Osteoblast (primary cell): Measurements from ENCODE around the gene ZCCHC24. TPM values are rescaled to one million over a fixed set of nuclear protein-coding genes. Genes with fewer than 3 reads are reported as not detected.

Source experiments
- DNase-seq: peaks from one replicate; pipeline ENCODE4 v3.0.0; 2011; ENCODE audit warnings: low spot score, mixed read lengths; ENCODE audit not compliant: insufficient read length; ENCODE audit errors: missing footprints
- H2AFZ ChIP-seq: 2 replicates; pipeline ENCODE4 v1.6.0; 2011; ENCODE audit warnings: mild to moderate bottlenecking, low read length
- H3K27ac ChIP-seq: 2 replicates; pipeline ENCODE4 v1.5.1; 2011; ENCODE audit warnings: mild to moderate bottlenecking, low read depth, low read length, moderate library complexity
- H3K27me3 ChIP-seq: 2 replicates; pipeline ENCODE4 v1.6.0; 2012; ENCODE audit warnings: mild to moderate bottlenecking, control low read depth, inconsistent platforms, low read length, moderate library complexity; ENCODE audit not compliant: insufficient read depth
- H3K36me3 ChIP-seq: 2 replicates; pipeline ENCODE4 v1.5.1; 2011; ENCODE audit warnings: mild to moderate bottlenecking, low read length, control low read depth, moderate library complexity; ENCODE audit not compliant: insufficient read depth
- H3K4me1 ChIP-seq: 2 replicates; pipeline ENCODE4 v1.5.1; 2011; ENCODE audit warnings: mild to moderate bottlenecking, low read length, control low read depth, moderate library complexity; ENCODE audit not compliant: insufficient read depth
- H3K4me2 ChIP-seq: 2 replicates; pipeline ENCODE4 v1.6.0; 2011; ENCODE audit warnings: mild to moderate bottlenecking, low read length; ENCODE audit not compliant: insufficient read depth
- H3K4me3 ChIP-seq: fragments of 200-600 bp; sonication (generic); 3 replicates; pipeline ENCODE4 v1.5.1; 2012; ENCODE audit warnings: mild to moderate bottlenecking, low read length, inconsistent platforms; ENCODE audit not compliant: insufficient read depth
- H3K79me2 ChIP-seq: 2 replicates; pipeline ENCODE4 v1.6.0; 2012; ENCODE audit warnings: mild to moderate bottlenecking, low read length, control low read depth, inconsistent platforms; ENCODE audit not compliant: insufficient read depth
- H3K9me3 ChIP-seq: 2 replicates; pipeline ENCODE4 v1.5.1; 2011; ENCODE audit warnings: low read depth, low read length, control low read depth
- H4K20me1 ChIP-seq: 2 replicates; pipeline ENCODE4 v1.6.0; 2012; ENCODE audit warnings: mild to moderate bottlenecking, low read length, control low read depth; ENCODE audit not compliant: insufficient read depth
- CTCF ChIP-seq: IDR thresholded peaks from 2 replicates; pipeline ENCODE4 v1.5.1; 2011; ENCODE audit warnings: mild to moderate bottlenecking, low read depth, low read length, moderate library complexity; ENCODE audit errors: extremely low read depth
- total RNA-seq: library from RNA; depleted of rRNA; stranded (reverse); fragments of >200 nt; gene quantifications from 2 replicates; pipeline ENCODE4 v1.2.3, GENCODE V29; 2012

Gene ZCCHC24
- total RNA-seq, 1 donor: 48.5 TPM

- H2AFZ ChIP-seq: peak overlapping the region; percentile 20
- no peaks in the 10 kb centered on the region for H3K9me3 ChIP-seq
- H3K4me1 ChIP-seq: peaks cover 63% of the 10 kb centered on the region
- peak overlapping the region; percentile 44 for H3K4me3 ChIP-seq
- TF ChIP-seq CTCF: no peak
- peak overlapping the region; percentile 73 for H3K4me2 ChIP-seq
- H3K79me2 ChIP-seq: peaks cover 86% of the 10 kb centered on the region
- H3K27me3 ChIP-seq: no peaks in the 10 kb centered on the region
- H3K27ac ChIP-seq: peak overlapping the region; percentile 94
- DNase-seq: peak; percentile 90
- peaks cover 48% of the 10 kb centered on the region for H4K20me1 ChIP-seq
- H3K36me3 ChIP-seq: peaks cover 55% of the 10 kb centered on the region
Measured at GRCh38 chr10:79435271-79436065, 10.0 kb downstream of the ZCCHC24 start.

GRCh38 chr10:79434821-79435251 lies 10.6 kb downstream of the ZCCHC24 start:
- H3K4me3 ChIP-seq: peak overlapping the region; percentile 45
- H3K9me3 ChIP-seq: no peaks in the 10 kb centered on the region
- no peak overlapping the region for H2AFZ ChIP-seq
- no peak for TF ChIP-seq CTCF
- H3K79me2 ChIP-seq: peaks cover 84% of the 10 kb centered on the region
- H3K27ac ChIP-seq: peak overlapping the region; percentile 94
- peaks cover 57% of the 10 kb centered on the region for H3K36me3 ChIP-seq
- peaks cover 57% of the 10 kb centered on the region for H3K4me1 ChIP-seq
- peak overlapping the region; percentile 73 for H3K4me2 ChIP-seq
- peaks cover 41% of the 10 kb centered on the region for H4K20me1 ChIP-seq
- DNase-seq: peak; percentile 94
- H3K27me3 ChIP-seq: no peaks in the 10 kb centered on the region

- H3K36me3 ChIP-seq: peaks cover 58% of the 10 kb centered on the region
- H3K4me3 ChIP-seq: peak overlapping the region; percentile 45
- no peaks in the 10 kb centered on the region for H3K9me3 ChIP-seq
- H3K4me2 ChIP-seq: peak overlapping the region; percentile 73
- no peak for DNase-seq
- peaks cover 55% of the 10 kb centered on the region for H3K4me1 ChIP-seq
- H2AFZ ChIP-seq: no peak overlapping the region
- H3K27ac ChIP-seq: peak overlapping the region; percentile 94
- TF ChIP-seq CTCF: no peak
- H3K79me2 ChIP-seq: peaks cover 80% of the 10 kb centered on the region
- H3K27me3 ChIP-seq: no peaks in the 10 kb centered on the region
- H4K20me1 ChIP-seq: peaks cover 37% of the 10 kb centered on the region
Measured at GRCh38 chr10:79434223-79434687, 11.2 kb downstream of the ZCCHC24 start.

- DNase-seq: no peak
- H3K9me3 ChIP-seq: no peaks in the 10 kb centered on the region
- peaks cover 55% of the 10 kb centered on the region for H3K4me1 ChIP-seq
- H3K36me3 ChIP-seq: peaks cover 61% of the 10 kb centered on the region
- H3K79me2 ChIP-seq: peaks cover 73% of the 10 kb centered on the region
- TF ChIP-seq CTCF: no peak
- peaks cover 30% of the 10 kb centered on the region for H4K20me1 ChIP-seq
- peak overlapping the region; percentile 94 for H3K27ac ChIP-seq
- peak overlapping the region; percentile 73 for H3K4me2 ChIP-seq
- no peak overlapping the region for H3K4me3 ChIP-seq
- no peak overlapping the region for H2AFZ ChIP-seq
- H3K27me3 ChIP-seq: no peaks in the 10 kb centered on the region
Measured at GRCh38 chr10:79433324-79434222, 11.9 kb downstream of the ZCCHC24 start.
